Measurements from ENCODE around the gene KIF25.

Gene KIF25

DNA sequence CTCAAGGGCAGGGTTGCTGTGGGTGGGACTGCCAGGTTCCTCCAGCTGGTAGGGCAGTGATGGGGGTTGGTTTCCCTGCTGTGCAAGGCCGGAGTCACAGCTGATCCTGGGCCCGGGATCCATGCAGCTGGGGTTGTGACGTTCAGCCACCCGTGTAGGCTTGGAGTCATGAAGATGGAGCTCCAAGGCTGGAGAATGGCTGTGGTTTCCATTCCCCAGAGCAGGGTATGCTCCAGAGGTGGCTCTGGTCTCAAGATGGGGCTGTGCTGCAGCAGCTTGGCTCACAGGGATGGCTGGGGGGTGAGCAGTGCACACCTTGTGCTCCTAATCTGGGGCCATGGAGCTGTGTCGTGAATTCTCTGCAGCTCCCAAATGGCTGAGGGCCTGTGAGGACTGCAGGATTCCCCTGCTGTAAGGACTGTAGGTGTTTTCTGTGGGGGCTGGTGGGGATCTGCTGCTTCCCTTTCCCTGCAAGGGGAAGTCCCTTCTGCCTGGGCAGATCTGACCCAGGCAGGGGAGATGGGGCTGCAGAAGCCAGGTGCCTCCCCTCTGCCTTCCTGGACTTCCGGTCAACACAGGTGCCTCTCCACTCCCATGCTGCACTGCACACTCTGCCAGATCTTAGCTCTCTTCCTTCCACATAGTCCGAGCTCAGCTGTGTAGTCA, 15.9 kb downstream of the KIF25 start:
- H3K36me3 ChIP-seq (ENCODE audit: control insufficient read depth, insufficient read depth, low read length): no peaks in the 10 kb centered on the region
- H3K79me2 ChIP-seq (ENCODE audit: control insufficient read depth, insufficient read depth, low read length): no peaks in the 10 kb centered on the region
- H3K4me1 ChIP-seq (ENCODE audit: control insufficient read depth, low read depth, low read length): no peaks in the 10 kb centered on the region
- no peak overlapping the region for H3K4me3 ChIP-seq (ENCODE audit: low read length)
- H3K27me3 ChIP-seq (ENCODE audit: insufficient read depth, low read length, poor library complexity): no peaks in the 10 kb centered on the region
- no peak overlapping the region for H2BK5ac ChIP-seq (ENCODE audit: low read length)
- no peak overlapping the region for H3K56ac ChIP-seq (ENCODE audit: low read length)
- no peak overlapping the region for H4K8ac ChIP-seq (ENCODE audit: low read depth, low read length)
- no peak overlapping the region for H3K4me2 ChIP-seq (ENCODE audit: low read length)
- H3K18ac ChIP-seq (ENCODE audit: low read length): no peak overlapping the region
- no peak overlapping the region for H4K5ac ChIP-seq (ENCODE audit: low read length)
- H3K79me1 ChIP-seq (ENCODE audit: low read length): no peaks in the 10 kb centered on the region
- no peak overlapping the region for H3K27ac ChIP-seq (ENCODE audit: low read depth, low read length)
- H3K4ac ChIP-seq (ENCODE audit: low read depth, low read length): no peak overlapping the region
- H2BK120ac ChIP-seq (ENCODE audit: low read depth, low read length): no peak overlapping the region
- WGBS (ENCODE audit: extremely low coverage, insufficient coverage, low lambda C conversion rate): no CpG with 5 or more reads among the region's 7 CpGs
- DNase-seq: no peak
- no peak overlapping the region for H2BK15ac ChIP-seq (replicated peaks; ENCODE audit: low read depth)
- no peak overlapping the region for H3K9ac ChIP-seq (ENCODE audit: low read length)
- H2AK5ac ChIP-seq (ENCODE audit: low read length): no peak overlapping the region
- H3K23ac ChIP-seq (ENCODE audit: low read length): no peak overlapping the region

DNA sequence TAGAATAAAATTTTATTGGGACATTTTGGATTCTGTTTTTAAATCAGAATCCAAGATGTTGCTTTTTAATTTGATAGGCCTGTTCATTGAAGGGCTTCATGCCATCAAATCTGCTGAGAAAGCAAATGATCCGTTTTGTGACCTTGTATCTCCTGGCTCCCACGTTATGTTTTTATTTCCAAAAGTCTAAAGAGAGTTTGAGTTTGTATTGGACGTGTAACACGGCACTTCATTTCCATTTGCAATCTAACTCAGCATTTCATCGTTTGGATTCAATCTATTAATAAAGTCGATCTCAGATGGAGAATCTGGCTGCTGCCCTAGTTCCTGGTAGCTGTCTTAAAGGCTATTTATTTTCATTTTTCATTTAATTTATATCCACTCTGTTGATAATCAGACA, 17.0 kb downstream of the KIF25 start:
- Histone ChIP-seq H3K79me2 (ENCODE audit: control insufficient read depth, insufficient read depth, low read length) (no peaks in the 10 kb centered on the region), H2BK5ac (ENCODE audit: low read length) (no peak overlapping the region), H2BK120ac (ENCODE audit: low read depth, low read length) (no peak overlapping the region), H3K9ac (ENCODE audit: low read length) (no peak overlapping the region), H3K56ac (ENCODE audit: low read length) (no peak overlapping the region), H2BK15ac (replicated peaks; ENCODE audit: low read depth) (no peak overlapping the region), H3K4me1 (ENCODE audit: control insufficient read depth, low read depth, low read length) (no peaks in the 10 kb centered on the region), H2AK5ac (ENCODE audit: low read length) (no peak overlapping the region), H3K79me1 (ENCODE audit: low read length) (no peaks in the 10 kb centered on the region), H3K4me3 (ENCODE audit: low read length) (no peak overlapping the region), H4K8ac (ENCODE audit: low read depth, low read length) (no peak overlapping the region), H3K4me2 (ENCODE audit: low read length) (no peak overlapping the region), H3K23ac (ENCODE audit: low read length) (no peak overlapping the region), H3K36me3 (ENCODE audit: control insufficient read depth, insufficient read depth, low read length) (no peaks in the 10 kb centered on the region), H3K27ac (ENCODE audit: low read depth, low read length) (no peak overlapping the region), H3K27me3 (ENCODE audit: insufficient read depth, low read length, poor library complexity) (no peaks in the 10 kb centered on the region), H3K4ac (ENCODE audit: low read depth, low read length) (no peak overlapping the region), H3K18ac (ENCODE audit: low read length) (no peak overlapping the region), H4K5ac (ENCODE audit: low read length) (no peak overlapping the region)
- WGBS (ENCODE audit: extremely low coverage, insufficient coverage, low lambda C conversion rate): no CpG with 5 or more reads among the region's 6 CpGs
- DNase-seq: no peak

DNA sequence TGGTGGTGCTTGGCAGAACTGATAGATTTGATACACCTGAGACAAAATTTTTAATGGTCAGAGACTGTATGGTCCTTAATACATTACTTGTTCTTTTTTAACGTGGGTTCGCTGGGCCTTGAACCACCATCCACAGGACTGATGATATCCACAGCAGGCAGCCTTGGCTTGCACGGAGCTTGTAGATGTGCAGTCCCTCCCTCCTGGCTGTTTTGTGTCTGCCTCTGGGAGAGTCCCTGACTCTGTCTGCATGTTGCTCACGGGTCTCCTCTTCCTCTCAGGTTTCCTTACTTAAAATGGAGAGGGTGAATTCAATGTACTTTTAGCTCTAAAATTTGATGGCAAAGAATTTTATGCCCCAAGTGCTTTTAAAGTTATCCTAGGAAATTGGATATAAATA, 17.5 kb downstream of the KIF25 start:
- WGBS (ENCODE audit: extremely low coverage, insufficient coverage, low lambda C conversion rate): no CpG with 5 or more reads among the region's 4 CpGs
- H2BK5ac ChIP-seq (ENCODE audit: low read length): no peak overlapping the region
- no peaks in the 10 kb centered on the region for H3K36me3 ChIP-seq (ENCODE audit: control insufficient read depth, insufficient read depth, low read length)
- no peak overlapping the region for H4K5ac ChIP-seq (ENCODE audit: low read length)
- H3K9ac ChIP-seq (ENCODE audit: low read length): no peak overlapping the region
- no peak overlapping the region for H4K8ac ChIP-seq (ENCODE audit: low read depth, low read length)
- H3K4ac ChIP-seq (ENCODE audit: low read depth, low read length): no peak overlapping the region
- H2BK15ac ChIP-seq (replicated peaks; ENCODE audit: low read depth): no peak overlapping the region
- no peak overlapping the region for H3K23ac ChIP-seq (ENCODE audit: low read length)
- no peak overlapping the region for H2AK5ac ChIP-seq (ENCODE audit: low read length)
- no peaks in the 10 kb centered on the region for H3K79me1 ChIP-seq (ENCODE audit: low read length)
- no peak overlapping the region for H3K27ac ChIP-seq (ENCODE audit: low read depth, low read length)
- no peaks in the 10 kb centered on the region for H3K4me1 ChIP-seq (ENCODE audit: control insufficient read depth, low read depth, low read length)
- no peak for DNase-seq
- no peaks in the 10 kb centered on the region for H3K27me3 ChIP-seq (ENCODE audit: insufficient read depth, low read length, poor library complexity)
- H2BK120ac ChIP-seq (ENCODE audit: low read depth, low read length): no peak overlapping the region
- no peak overlapping the region for H3K4me2 ChIP-seq (ENCODE audit: low read length)
- no peak overlapping the region for H3K18ac ChIP-seq (ENCODE audit: low read length)
- H3K56ac ChIP-seq (ENCODE audit: low read length): no peak overlapping the region
- H3K4me3 ChIP-seq (ENCODE audit: low read length): no peak overlapping the region
- H3K79me2 ChIP-seq (ENCODE audit: control insufficient read depth, insufficient read depth, low read length): no peaks in the 10 kb centered on the region

DNA sequence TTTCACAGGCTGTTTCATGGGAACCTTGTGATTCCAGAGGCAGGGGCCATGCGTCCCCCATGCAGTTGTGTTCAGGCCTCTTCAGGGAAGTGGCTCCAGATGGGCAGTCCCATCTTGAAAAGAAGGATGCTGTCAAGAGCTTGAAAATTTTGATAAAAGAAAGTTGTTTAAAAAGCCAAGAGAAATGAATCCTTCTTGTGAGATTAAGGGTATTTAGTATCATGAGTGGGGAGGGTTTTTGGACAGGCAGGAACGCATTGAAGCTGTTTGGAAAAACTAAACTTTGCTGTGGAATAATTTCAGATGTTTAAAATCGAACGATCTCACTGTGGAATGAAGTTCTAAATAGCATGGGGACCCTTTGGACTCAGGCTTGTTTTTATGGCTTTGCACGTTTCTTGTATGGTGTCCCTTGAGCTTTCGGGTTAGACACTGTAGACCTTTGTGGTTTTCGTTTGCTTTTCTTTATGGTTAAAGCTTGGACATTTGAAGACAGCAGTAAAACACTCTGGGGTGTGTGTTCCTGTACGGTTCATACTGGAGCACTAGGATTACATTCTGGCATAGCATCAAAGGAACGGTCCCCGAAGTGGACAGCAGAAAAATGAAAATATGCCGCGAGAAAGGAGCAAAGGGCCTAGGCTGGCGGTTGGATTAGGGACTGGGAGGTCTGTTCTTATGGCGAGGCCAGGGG, 18.2 kb downstream of the KIF25 start:
- Histone ChIP-seq H3K4me1 (ENCODE audit: control insufficient read depth, low read depth, low read length) (no peaks in the 10 kb centered on the region), H3K79me2 (ENCODE audit: control insufficient read depth, insufficient read depth, low read length) (no peaks in the 10 kb centered on the region), H3K4ac (ENCODE audit: low read depth, low read length) (no peak overlapping the region), H3K4me3 (ENCODE audit: low read length) (no peak overlapping the region), H3K27ac (ENCODE audit: low read depth, low read length) (no peak overlapping the region), H3K18ac (ENCODE audit: low read length) (no peak overlapping the region), H2AK5ac (ENCODE audit: low read length) (no peak overlapping the region), H2BK5ac (ENCODE audit: low read length) (no peak overlapping the region), H3K56ac (ENCODE audit: low read length) (no peak overlapping the region), H3K36me3 (ENCODE audit: control insufficient read depth, insufficient read depth, low read length) (no peaks in the 10 kb centered on the region), H3K4me2 (ENCODE audit: low read length) (no peak overlapping the region), H3K23ac (ENCODE audit: low read length) (no peak overlapping the region), H3K9ac (ENCODE audit: low read length) (no peak overlapping the region), H3K27me3 (ENCODE audit: insufficient read depth, low read length, poor library complexity) (no peaks in the 10 kb centered on the region), H4K5ac (ENCODE audit: low read length) (no peak overlapping the region), H3K79me1 (ENCODE audit: low read length) (no peaks in the 10 kb centered on the region), H4K8ac (ENCODE audit: low read depth, low read length) (no peak overlapping the region), H2BK120ac (ENCODE audit: low read depth, low read length) (no peak overlapping the region), H2BK15ac (replicated peaks; ENCODE audit: low read depth) (no peak overlapping the region)
- no CpG with 5 or more reads among the region's 14 CpGs for WGBS (ENCODE audit: extremely low coverage, insufficient coverage, low lambda C conversion rate)
- no peak for DNase-seq

DNA sequence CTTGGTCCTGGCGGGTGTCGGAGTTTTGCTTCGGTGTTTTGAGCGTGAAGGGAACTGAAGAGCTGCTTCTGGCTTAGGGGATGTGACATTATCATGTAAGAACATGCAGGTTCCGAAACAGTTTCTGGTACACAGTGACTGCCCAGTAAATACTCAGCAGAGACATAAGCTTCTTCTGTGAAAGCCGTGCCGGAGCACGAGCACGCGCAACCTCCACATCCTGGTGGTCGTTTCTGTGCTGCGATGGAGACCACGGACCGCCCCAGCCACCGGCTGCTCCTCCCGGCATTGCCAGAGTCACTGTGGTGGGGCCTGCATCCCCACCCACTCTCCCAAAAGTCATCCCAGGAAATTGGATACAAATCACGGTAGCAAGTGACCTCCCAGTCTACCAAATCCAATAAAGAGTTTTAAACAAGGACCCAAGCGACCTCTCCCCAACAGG, 18.7 kb downstream of the KIF25 start:
- Histone ChIP-seq H3K4me2 (ENCODE audit: low read length) (no peak overlapping the region), H2BK5ac (ENCODE audit: low read length) (no peak overlapping the region), H3K4me3 (ENCODE audit: low read length) (no peak overlapping the region), H3K36me3 (ENCODE audit: control insufficient read depth, insufficient read depth, low read length) (no peaks in the 10 kb centered on the region), H2BK120ac (ENCODE audit: low read depth, low read length) (no peak overlapping the region), H3K79me1 (ENCODE audit: low read length) (no peaks in the 10 kb centered on the region), H2AK5ac (ENCODE audit: low read length) (no peak overlapping the region), H3K56ac (ENCODE audit: low read length) (no peak overlapping the region), H3K27ac (ENCODE audit: low read depth, low read length) (no peak overlapping the region), H3K18ac (ENCODE audit: low read length) (no peak overlapping the region), H3K4me1 (ENCODE audit: control insufficient read depth, low read depth, low read length) (no peaks in the 10 kb centered on the region), H3K9ac (ENCODE audit: low read length) (no peak overlapping the region), H2BK15ac (replicated peaks; ENCODE audit: low read depth) (no peak overlapping the region), H3K79me2 (ENCODE audit: control insufficient read depth, insufficient read depth, low read length) (no peaks in the 10 kb centered on the region), H3K27me3 (ENCODE audit: insufficient read depth, low read length, poor library complexity) (no peaks in the 10 kb centered on the region), H4K5ac (ENCODE audit: low read length) (no peak overlapping the region), H4K8ac (ENCODE audit: low read depth, low read length) (no peak overlapping the region), H3K23ac (ENCODE audit: low read length) (no peak overlapping the region), H3K4ac (ENCODE audit: low read depth, low read length) (no peak overlapping the region)
- DNase-seq: no peak
- no CpG with 5 or more reads among the region's 18 CpGs for WGBS (ENCODE audit: extremely low coverage, insufficient coverage, low lambda C conversion rate)

Data from mesendoderm (in vitro differentiated cells).